HCT116 (cell line): ENCODE measurements around the gene GGA2.

Source experiments
- CTCF ChIP-seq, 3 experiments: fragments of 200-600 bp in 1 of 3; sonication (generic) in 1 of 3; IDR thresholded peaks in 2 of 3; conservative IDR thresholded peaks in 1 of 3; 2 replicates each; pipeline ENCODE4 v1.5.1; 2012 to 2017; ENCODE audit warnings: low read depth in 2 of 3, low read length in 2 of 3, antibody characterized with exemption in 1 of 3, borderline replicate concordance in 1 of 3, control low read depth in 1 of 3, mild to moderate bottlenecking in 1 of 3, mixed read lengths in 1 of 3, mixed run types in 1 of 3, moderate library complexity in 1 of 3; ENCODE audit not compliant: insufficient read depth in 1 of 3
- POLR2A ChIP-seq: IDR thresholded peaks from 2 replicates; pipeline ENCODE4 v1.7.0; 2011; ENCODE audit warnings: borderline replicate concordance; ENCODE audit not compliant: insufficient read depth, insufficient read length; ENCODE audit errors: extremely low read depth

DNA sequence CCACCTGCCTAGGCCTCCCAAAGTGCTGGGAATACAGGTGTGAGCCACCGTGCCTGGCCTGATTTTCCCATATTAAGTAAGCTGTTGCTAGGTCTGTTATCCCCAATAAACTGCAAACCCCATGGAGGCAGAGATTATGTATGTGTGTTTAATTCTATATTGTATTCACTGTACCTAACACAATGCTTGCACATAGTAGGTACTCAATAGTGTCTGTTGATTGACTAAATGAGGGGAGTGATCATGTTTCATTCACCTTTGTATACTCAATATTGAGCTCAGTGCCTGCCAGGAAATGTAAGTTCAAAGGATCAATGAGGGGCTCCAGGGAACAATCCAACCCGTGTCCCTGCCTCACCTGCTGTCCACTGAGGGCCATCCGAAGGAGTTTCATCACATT, 14.6 kb upstream of the GGA2 start:
- TF ChIP-seq CTCF (IDR thresholded peaks at IDR 0.05 in 2 of 3, conservative IDR thresholded peaks at IDR 0.05 in 1 of 3; ENCODE audit: borderline replicate concordance in 1 of 3, insufficient read depth in 1 of 3, low read depth in 2 of 3, low read length in 2 of 3) (no peak), POLR2A (no peak)
